Measurements from ENCODE around the gene FGF12.

FGF12 gene

GRCh38 chr3:192553707-192554106, 173.6 kb downstream of the FGF12 start:
- Histone ChIP-seq H3K4me2 (ENCODE audit: low read depth, low read length, poor library complexity, severe bottlenecking) (no peak overlapping the region), H4K20me1 (ENCODE audit: low read depth, low read length) (no peaks in the 10 kb centered on the region), H3F3A (ENCODE audit: insufficient read depth) (no peaks in the 10 kb centered on the region), H2AFZ (ENCODE audit: low read depth, low read length, severe bottlenecking) (no peak overlapping the region), H3K79me2 (ENCODE audit: insufficient read depth, low read length) (no peaks in the 10 kb centered on the region), H3K9me3 (ENCODE audit: insufficient read depth, low read length) (no peaks in the 10 kb centered on the region), H3K9me2 (replicated peaks; ENCODE audit: insufficient read depth, low read length) (no peaks in the 10 kb centered on the region), H3K27ac (ENCODE audit: low read depth, low read length) (no peak overlapping the region), H3K36me3 (ENCODE audit: low read length) (no peaks in the 10 kb centered on the region), H3K9ac (ENCODE audit: low read length) (no peak overlapping the region), H3K27me3 (ENCODE audit: low read length) (no peaks in the 10 kb centered on the region), H3K4me3 (ENCODE audit: insufficient read depth, low read length, poor library complexity, severe bottlenecking) (no peak overlapping the region)
- no peak for TF ChIP-seq EZH2phosphoT487 (conservative IDR thresholded peaks at IDR 0.05; ENCODE audit: low read length)
- TF ChIP-seq CTCF (IDR thresholded peaks at IDR 0.05; ENCODE audit: insufficient read depth, low read length, poor library complexity, severe bottlenecking), result no peak

DNA sequence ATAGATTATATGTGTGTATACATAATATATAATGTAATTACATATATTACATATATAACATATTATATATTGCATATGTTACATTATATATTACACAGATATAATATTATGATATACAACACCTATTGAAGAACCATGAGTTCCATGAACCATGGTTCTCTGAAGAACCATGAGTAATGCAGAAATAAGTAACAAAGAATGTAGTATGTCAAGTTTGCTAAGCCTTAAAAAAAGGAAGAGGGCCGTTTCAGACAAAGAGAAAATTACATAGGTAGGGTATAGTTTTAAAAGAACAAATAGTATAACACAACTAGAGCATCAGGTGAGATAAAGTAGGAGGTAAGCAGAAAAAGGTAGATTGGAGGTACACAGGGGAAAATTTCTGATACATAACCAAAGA, 177.0 kb downstream of the FGF12 start:
- Histone ChIP-seq H3F3A (ENCODE audit: insufficient read depth) (no peaks in the 10 kb centered on the region), H3K27ac (ENCODE audit: low read depth, low read length) (no peak overlapping the region), H3K9me3 (ENCODE audit: insufficient read depth, low read length) (no peaks in the 10 kb centered on the region), H3K4me3 (ENCODE audit: insufficient read depth, low read length, poor library complexity, severe bottlenecking) (no peak overlapping the region), H2AFZ (ENCODE audit: low read depth, low read length, severe bottlenecking) (no peak overlapping the region), H3K4me2 (ENCODE audit: low read depth, low read length, poor library complexity, severe bottlenecking) (no peak overlapping the region), H3K79me2 (ENCODE audit: insufficient read depth, low read length) (no peaks in the 10 kb centered on the region), H3K27me3 (ENCODE audit: low read length) (no peaks in the 10 kb centered on the region), H3K9ac (ENCODE audit: low read length) (no peak overlapping the region), H3K9me2 (replicated peaks; ENCODE audit: insufficient read depth, low read length) (no peaks in the 10 kb centered on the region), H4K20me1 (ENCODE audit: low read depth, low read length) (no peaks in the 10 kb centered on the region), H3K36me3 (ENCODE audit: low read length) (no peaks in the 10 kb centered on the region)
- no peak for TF ChIP-seq EZH2phosphoT487 (conservative IDR thresholded peaks at IDR 0.05; ENCODE audit: low read length)
- TF ChIP-seq CTCF (IDR thresholded peaks at IDR 0.05; ENCODE audit: insufficient read depth, low read length, poor library complexity, severe bottlenecking), result no peak

DNA sequence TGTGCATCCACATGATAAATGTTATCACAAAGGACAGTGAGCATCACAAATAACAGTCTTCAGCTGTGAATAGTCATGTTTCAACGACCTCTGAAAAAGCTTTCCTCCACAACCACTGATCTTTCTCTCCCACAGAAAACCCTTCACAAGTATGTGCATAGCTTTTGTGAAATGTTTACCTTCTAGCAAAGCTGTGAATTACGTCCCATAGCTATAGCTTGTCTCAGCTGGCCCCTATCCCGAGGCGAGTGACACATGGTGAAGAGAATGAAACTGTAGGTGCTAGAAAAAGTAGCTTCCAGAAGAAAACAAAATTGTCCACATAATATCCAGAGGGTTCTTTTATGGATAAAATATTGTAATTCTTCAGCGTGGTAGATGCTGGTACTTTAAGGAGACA, 182.0 kb downstream of the FGF12 start:
- no peak overlapping the region for H3K9ac ChIP-seq (ENCODE audit: low read length)
- no peak for TF ChIP-seq CTCF (IDR thresholded peaks at IDR 0.05; ENCODE audit: insufficient read depth, low read length, poor library complexity, severe bottlenecking)
- no peak for TF ChIP-seq EZH2phosphoT487 (conservative IDR thresholded peaks at IDR 0.05; ENCODE audit: low read length)
- no peaks in the 10 kb centered on the region for H4K20me1 ChIP-seq (ENCODE audit: low read depth, low read length)
- no peaks in the 10 kb centered on the region for H3F3A ChIP-seq (ENCODE audit: insufficient read depth)
- no peak overlapping the region for H3K27ac ChIP-seq (ENCODE audit: low read depth, low read length)
- H3K9me2 ChIP-seq (replicated peaks; ENCODE audit: insufficient read depth, low read length), result no peaks in the 10 kb centered on the region
- H3K9me3 ChIP-seq (ENCODE audit: insufficient read depth, low read length), result no peaks in the 10 kb centered on the region
- no peaks in the 10 kb centered on the region for H3K36me3 ChIP-seq (ENCODE audit: low read length)
- no peak overlapping the region for H2AFZ ChIP-seq (ENCODE audit: low read depth, low read length, severe bottlenecking)
- no peak overlapping the region for H3K4me3 ChIP-seq (ENCODE audit: insufficient read depth, low read length, poor library complexity, severe bottlenecking)
- no peaks in the 10 kb centered on the region for H3K79me2 ChIP-seq (ENCODE audit: insufficient read depth, low read length)
- H3K27me3 ChIP-seq (ENCODE audit: low read length), result no peaks in the 10 kb centered on the region
- no peak overlapping the region for H3K4me2 ChIP-seq (ENCODE audit: low read depth, low read length, poor library complexity, severe bottlenecking)

DNA sequence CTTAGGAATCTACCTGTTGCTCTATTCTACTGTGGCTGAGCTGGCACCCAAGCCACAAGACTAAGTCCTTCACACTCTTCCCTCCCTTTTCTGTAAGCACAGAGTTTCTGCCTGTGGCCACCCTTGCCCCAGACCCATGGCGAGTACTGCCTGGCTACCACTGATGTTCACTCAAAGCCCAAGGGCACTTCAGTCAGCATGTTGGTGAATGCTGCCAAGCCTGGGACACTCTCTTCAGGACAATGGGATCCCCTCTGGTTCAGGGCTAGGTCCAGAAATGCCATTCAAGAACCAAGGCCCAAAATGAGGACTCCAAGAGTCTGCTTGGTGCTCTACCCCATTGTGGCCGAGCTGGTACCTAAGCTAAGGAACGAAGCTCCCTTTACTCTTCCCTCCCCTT, 184.2 kb downstream of the FGF12 start:
- TF ChIP-seq CTCF (IDR thresholded peaks at IDR 0.05; ENCODE audit: insufficient read depth, low read length, poor library complexity, severe bottlenecking) (no peak), EZH2phosphoT487 (conservative IDR thresholded peaks at IDR 0.05; ENCODE audit: low read length) (no peak)
- no peak overlapping the region for H3K4me2 ChIP-seq (ENCODE audit: low read depth, low read length, poor library complexity, severe bottlenecking)

More for the DNA sequence above, 184.2 kb downstream of the FGF12 start:
- H3K79me2 ChIP-seq (ENCODE audit: insufficient read depth, low read length), result no peaks in the 10 kb centered on the region
- no peaks in the 10 kb centered on the region for H3K27me3 ChIP-seq (ENCODE audit: low read length)
- H3F3A ChIP-seq (ENCODE audit: insufficient read depth), result no peaks in the 10 kb centered on the region
- H4K20me1 ChIP-seq (ENCODE audit: low read depth, low read length), result no peaks in the 10 kb centered on the region
- H3K4me3 ChIP-seq (ENCODE audit: insufficient read depth, low read length, poor library complexity, severe bottlenecking), result no peak overlapping the region
- H2AFZ ChIP-seq (ENCODE audit: low read depth, low read length, severe bottlenecking), result no peak overlapping the region
- no peaks in the 10 kb centered on the region for H3K9me2 ChIP-seq (replicated peaks; ENCODE audit: insufficient read depth, low read length)
- H3K36me3 ChIP-seq (ENCODE audit: low read length), result no peaks in the 10 kb centered on the region
- H3K9me3 ChIP-seq (ENCODE audit: insufficient read depth, low read length), result no peaks in the 10 kb centered on the region
- H3K9ac ChIP-seq (ENCODE audit: low read length), result no peak overlapping the region
- H3K27ac ChIP-seq (ENCODE audit: low read depth, low read length), result no peak overlapping the region

All from SU-DHL-6 (cell line).